HEK293 (cell line): ENCODE data around the gene TSPO.

Experiments used
- CTCF ChIA-PET: fragments of 350-600 bp; formaldehyde crosslinking; extraction: SDS; loops from one replicate; lab custom pipeline; 2021; ENCODE audit warnings: antibody characterized with exemption; lab: Yijun Ruan, JAX
- POLR2A ChIA-PET: fragments of 300-600 bp; formaldehyde crosslinking; extraction: SDS; loops from one replicate; lab custom pipeline; 2020; ENCODE audit warnings: antibody characterized with exemption, inconsistent platforms; lab: Yijun Ruan, JAX
- H3K27ac ChIP-seq: fragments of 200-500 bp; sonication (Bioruptor generic); 2 replicates; pipeline ENCODE4 v1.5.1; 2014; ENCODE audit warnings: low read depth, low read length, control low read depth, inconsistent platforms; ENCODE audit errors: extremely low read depth
- H3K36me3 ChIP-seq, 2 experiments: fragments of 200-500 bp in 1 of 2; sonication (Bioruptor generic) in 1 of 2; 1 replicate in 1 of 2; 2 replicates in 1 of 2; pipeline ENCODE4 v1.5.1; 2014 to 2017; ENCODE audit warnings: inconsistent platforms in 2 of 2, low read length in 2 of 2; ENCODE audit not compliant: control insufficient read depth in 2 of 2, insufficient read depth in 1 of 2
- H3K4me1 ChIP-seq: fragments of 200-500 bp; sonication (Bioruptor generic); 2 replicates; pipeline ENCODE4 v1.5.1; 2014; ENCODE audit warnings: mild to moderate bottlenecking, low read length, inconsistent platforms; ENCODE audit not compliant: control insufficient read depth, insufficient read depth
- H3K4me3 ChIP-seq: 2 replicates; pipeline ENCODE4 v1.5.1; 2011; ENCODE audit warnings: low read depth, mild to moderate bottlenecking, control low read depth, low read length, moderate library complexity
- H3K9me3 ChIP-seq: fragments of 200-500 bp; sonication (Bioruptor generic); 2 replicates; pipeline ENCODE4 v1.5.1; 2014; ENCODE audit warnings: low read depth, low read length, inconsistent platforms; ENCODE audit not compliant: control insufficient read depth, insufficient read depth
- GLIS1 ChIP-seq: fragments of 450-650 bp; formaldehyde crosslinking; IDR thresholded peaks from 2 replicates; pipeline ENCODE4 v1.5.1; 2016; ENCODE audit warnings: missing biosample characterization, missing genetic modification characterization
- GLIS2 ChIP-seq: fragments of 450-650 bp; formaldehyde crosslinking; IDR thresholded peaks from 2 replicates; pipeline ENCODE4 v1.5.1; 2016; ENCODE audit warnings: missing biosample characterization, missing genetic modification characterization
- HIC1 ChIP-seq: fragments of 450-650 bp; formaldehyde crosslinking; IDR thresholded peaks from 2 replicates; pipeline ENCODE4 v1.5.1; 2016; ENCODE audit warnings: missing biosample characterization, missing genetic modification characterization
- PATZ1 ChIP-seq: fragments of 450-650 bp; formaldehyde crosslinking; IDR thresholded peaks from 2 replicates; pipeline ENCODE4 v1.5.1; 2016; ENCODE audit warnings: missing biosample characterization, missing genetic modification characterization
- SETDB1 ChIP-seq: IDR thresholded peaks from one replicate; pipeline ENCODE4 v1.6.1; 2017; ENCODE audit warnings: mild to moderate bottlenecking, low read length, moderate library complexity, mixed read lengths; ENCODE audit not compliant: insufficient read length
- SP7 ChIP-seq: fragments of 450-650 bp; formaldehyde crosslinking; IDR thresholded peaks from 2 replicates; pipeline ENCODE4 v1.5.1; 2016; ENCODE audit warnings: missing biosample characterization, missing genetic modification characterization
- ZBTB20 ChIP-seq: fragments of 450-650 bp; formaldehyde crosslinking; IDR thresholded peaks from 2 replicates; pipeline ENCODE4 v1.5.1; 2016; ENCODE audit warnings: missing biosample characterization, missing genetic modification characterization
- ZNF16 ChIP-seq: fragments of 450-650 bp; formaldehyde crosslinking; IDR thresholded peaks from 2 replicates; pipeline ENCODE4 v1.5.1; 2016; ENCODE audit warnings: low read depth, missing biosample characterization, missing genetic modification characterization
- ZNF292 ChIP-seq: fragments of 450-650 bp; formaldehyde crosslinking; IDR thresholded peaks from 2 replicates; pipeline ENCODE4 v1.5.1; 2016; ENCODE audit warnings: low read depth, missing biosample characterization, missing genetic modification characterization, borderline replicate concordance
- ZNF514 ChIP-seq: fragments of 450-650 bp; formaldehyde crosslinking; IDR thresholded peaks from 2 replicates; pipeline ENCODE4 v1.5.1; 2016; ENCODE audit warnings: missing biosample characterization, missing genetic modification characterization
- ZNF518A ChIP-seq: fragments of 450-650 bp; formaldehyde crosslinking; conservative IDR thresholded peaks from 2 replicates; pipeline ENCODE4 v1.5.1; 2016; ENCODE audit warnings: low read depth, missing biosample characterization, missing genetic modification characterization
- ZNF585B ChIP-seq: fragments of 450-650 bp; formaldehyde crosslinking; IDR thresholded peaks from 2 replicates; pipeline ENCODE4 v1.5.1; 2016; ENCODE audit warnings: missing biosample characterization, missing genetic modification characterization
- ZNF677 ChIP-seq: fragments of 450-650 bp; IDR thresholded peaks from 2 replicates; pipeline ENCODE4 v1.5.0; 2018; ENCODE audit warnings: missing biosample characterization, mild to moderate bottlenecking, missing genetic modification characterization, moderate library complexity
- ZNF777 ChIP-seq: fragments of 450-650 bp; formaldehyde crosslinking; IDR thresholded peaks from 2 replicates; pipeline ENCODE4 v1.5.1; 2017; ENCODE audit warnings: missing biosample characterization, missing genetic modification characterization, borderline replicate concordance
- TF ChIP-seq, protein P1 (sequence below): sonication (generic); formaldehyde crosslinking; IDR thresholded peaks from 2 replicates; pipeline ENCODE4 v1.8.1; 2022; ENCODE audit warnings: mild to moderate bottlenecking, moderate library complexity, missing genetic modification reagents
- TF ChIP-seq, protein P2 (sequence below): fragments of 450-650 bp; formaldehyde crosslinking; optimal IDR thresholded peaks from 2 replicates; pipeline ENCODE3; 2016; ENCODE audit warnings: missing biosample characterization, mild to moderate bottlenecking, missing genetic modification characterization
- TF ChIP-seq, protein P3 (sequence below): fragments of 450-650 bp; formaldehyde crosslinking; IDR thresholded peaks from 2 replicates; pipeline ENCODE4 v1.5.1; 2017; ENCODE audit warnings: missing biosample characterization, missing genetic modification characterization

TSPO gene

DNA sequence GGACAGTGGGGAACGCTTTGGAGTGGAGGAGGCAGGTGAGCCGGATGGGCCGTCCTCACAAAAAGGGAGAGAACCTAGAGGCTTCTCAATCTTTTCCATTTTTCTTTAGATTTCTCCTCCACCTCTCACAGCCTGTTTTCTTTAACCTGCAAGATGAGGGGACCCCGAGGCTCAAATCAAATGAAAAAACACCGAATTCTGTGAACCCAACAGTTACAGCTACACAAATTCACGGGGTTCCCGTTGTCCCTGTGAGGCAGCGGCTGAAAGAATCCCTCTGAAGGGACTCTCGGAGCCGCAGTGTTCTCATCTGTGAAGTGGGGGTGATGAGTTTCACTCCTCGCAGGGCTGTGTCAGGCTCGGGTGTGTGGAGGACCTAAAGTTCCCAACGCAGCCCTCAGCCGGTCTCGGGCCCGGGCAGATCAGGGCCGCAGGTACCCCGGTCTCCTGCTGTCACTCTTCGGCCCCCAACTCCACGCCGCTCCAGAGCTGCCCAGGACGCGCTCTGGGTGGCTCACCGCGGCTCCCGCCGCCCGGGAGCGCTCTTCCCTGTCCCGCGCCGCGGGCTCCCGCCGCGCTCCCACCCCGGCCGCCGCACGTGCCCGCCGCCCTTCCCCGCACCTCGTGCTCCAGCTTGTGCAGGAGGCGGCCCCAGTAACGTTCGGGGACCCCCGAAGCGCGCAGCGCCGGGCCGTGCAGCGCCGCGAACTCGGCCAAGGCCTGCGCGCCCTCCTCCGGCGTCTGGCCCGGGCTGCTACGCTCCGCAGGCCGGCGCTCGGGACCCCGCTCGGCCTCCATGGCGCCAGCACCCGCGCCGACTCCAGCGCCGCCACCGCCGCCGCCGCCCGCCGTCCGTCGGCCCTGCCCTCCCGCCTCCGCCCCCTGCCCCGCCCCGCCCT, 35.2 kb downstream of the TSPO start, which contains the start of gene TTLL12 (continued):
- TF ChIP-seq ZNF514 (tag by site-specific recombination) (no peak), GLIS1 (peak; percentile 13; the same call in 1 of the 2 replicates), ZNF677 (tag by site-specific recombination) (peak; percentile 46; the same call in 1 of the 2 replicates), ZNF292 (tag by site-specific recombination) (no peak), SETDB1 (no peak), ZBTB20 (tag by site-specific recombination) (0 out of 2 replicates have a peak, but pooled peaks have one; percentile 43)
- TF ChIP-seq, protein P1, sequence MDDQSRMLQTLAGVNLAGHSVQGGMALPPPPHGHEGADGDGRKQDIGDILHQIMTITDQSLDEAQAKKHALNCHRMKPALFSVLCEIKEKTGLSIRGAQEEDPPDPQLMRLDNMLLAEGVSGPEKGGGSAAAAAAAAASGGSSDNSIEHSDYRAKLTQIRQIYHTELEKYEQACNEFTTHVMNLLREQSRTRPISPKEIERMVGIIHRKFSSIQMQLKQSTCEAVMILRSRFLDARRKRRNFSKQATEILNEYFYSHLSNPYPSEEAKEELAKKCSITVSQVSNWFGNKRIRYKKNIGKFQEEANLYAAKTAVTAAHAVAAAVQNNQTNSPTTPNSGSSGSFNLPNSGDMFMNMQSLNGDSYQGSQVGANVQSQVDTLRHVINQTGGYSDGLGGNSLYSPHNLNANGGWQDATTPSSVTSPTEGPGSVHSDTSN (CRISPR knock-in tag): peak; percentile 74
- TF ChIP-seq, protein P2, sequence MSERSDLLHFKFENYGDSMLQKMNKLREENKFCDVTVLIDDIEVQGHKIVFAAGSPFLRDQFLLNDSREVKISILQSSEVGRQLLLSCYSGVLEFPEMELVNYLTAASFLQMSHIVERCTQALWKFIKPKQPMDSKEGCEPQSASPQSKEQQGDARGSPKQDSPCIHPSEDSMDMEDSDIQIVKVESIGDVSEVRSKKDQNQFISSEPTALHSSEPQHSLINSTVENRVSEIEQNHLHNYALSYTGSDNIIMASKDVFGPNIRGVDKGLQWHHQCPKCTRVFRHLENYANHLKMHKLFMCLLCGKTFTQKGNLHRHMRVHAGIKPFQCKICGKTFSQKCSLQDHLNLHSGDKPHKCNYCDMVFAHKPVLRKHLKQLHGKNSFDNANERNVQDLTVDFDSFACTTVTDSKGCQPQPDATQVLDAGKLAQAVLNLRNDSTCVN: peak; percentile 74
- TF ChIP-seq, protein P3, sequence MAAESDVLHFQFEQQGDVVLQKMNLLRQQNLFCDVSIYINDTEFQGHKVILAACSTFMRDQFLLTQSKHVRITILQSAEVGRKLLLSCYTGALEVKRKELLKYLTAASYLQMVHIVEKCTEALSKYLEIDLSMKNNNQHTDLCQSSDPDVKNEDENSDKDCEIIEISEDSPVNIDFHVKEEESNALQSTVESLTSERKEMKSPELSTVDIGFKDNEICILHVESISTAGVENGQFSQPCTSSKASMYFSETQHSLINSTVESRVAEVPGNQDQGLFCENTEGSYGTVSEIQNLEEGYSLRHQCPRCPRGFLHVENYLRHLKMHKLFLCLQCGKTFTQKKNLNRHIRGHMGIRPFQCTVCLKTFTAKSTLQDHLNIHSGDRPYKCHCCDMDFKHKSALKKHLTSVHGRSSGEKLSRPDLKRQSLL: peak; percentile 60
- TF ChIP-seq, all 188 proteins: peak for 15

DNA sequence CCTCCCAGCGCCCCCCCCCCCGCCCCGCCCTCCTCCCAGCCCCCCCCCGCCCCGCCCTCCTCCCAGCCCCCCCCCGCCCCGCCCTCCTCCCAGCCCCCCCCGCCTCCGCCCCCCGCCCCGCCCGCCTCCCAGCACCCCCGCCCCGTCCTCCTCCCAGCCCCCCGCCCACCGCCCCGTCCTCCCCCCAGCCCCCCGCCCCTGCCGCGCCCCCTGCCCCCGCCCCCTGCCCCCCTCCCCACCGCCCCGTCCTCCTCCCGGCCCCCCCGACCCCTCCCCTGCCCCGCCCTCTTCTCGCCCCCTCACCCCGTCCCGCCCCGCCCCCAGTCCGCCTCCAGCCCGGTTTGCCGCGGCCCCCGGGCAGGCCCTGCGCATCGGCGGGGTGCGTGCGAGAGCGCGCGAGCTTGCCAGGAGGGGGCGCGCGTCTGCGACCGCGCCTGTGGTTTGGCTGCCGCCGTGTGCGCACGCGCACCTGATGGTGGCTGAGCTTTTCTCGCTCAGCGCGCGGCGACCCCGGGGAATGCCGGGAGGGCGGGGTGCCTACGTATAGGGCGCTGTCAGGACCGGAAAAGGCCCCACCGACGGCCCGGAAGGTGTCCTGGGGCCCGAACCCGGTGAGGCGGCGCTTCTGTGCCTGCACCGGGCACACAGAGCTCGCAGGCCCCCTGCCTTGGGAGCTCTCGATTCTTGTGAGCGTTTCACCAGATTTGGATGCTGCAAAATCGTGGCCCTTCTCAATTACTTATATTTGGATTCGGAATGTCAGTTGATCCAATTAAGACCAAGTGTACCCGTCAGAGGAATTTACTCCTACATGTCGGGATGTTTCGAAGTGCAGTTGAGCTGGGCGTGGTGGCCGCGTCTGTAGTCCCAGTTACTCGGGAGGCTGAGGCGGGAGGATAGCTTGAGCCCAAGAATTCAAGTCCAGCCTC, 36.1 kb downstream of the TSPO start:
- CTCF ChIA-PET: interaction anchor here (0.6 to 7.1 kb wide), 16 partner anchors 8 to 1937 kb away, joined by 3 to 59 read pairs (median 4); no protein-coding TSS in a partner anchor
- no peaks in the 10 kb centered on the region for H3K9me3 ChIP-seq
- no peaks in the 10 kb centered on the region for H3K4me1 ChIP-seq
- H3K4me3 ChIP-seq: peak overlapping the region; percentile 37
- POLR2A ChIA-PET: interaction anchor here (0.5 to 1.6 kb wide), 28 partner anchors 10 to 573 kb away, joined by 3 to 20 read pairs (median 4); partner anchors contain the start of genes CYB5R3, MCAT, PACSIN2 and POLDIP3
- H3K36me3 ChIP-seq: peaks cover 0 to 27% of the 10 kb centered on the region in 2 experiments; a peak in 1 of 3 replicates
- peak overlapping the region; percentile 90 for H3K27ac ChIP-seq
- TF ChIP-seq SETDB1: no peak
- peak; percentile 81 for TF ChIP-seq SP7 (tag by site-specific recombination)
- TF ChIP-seq PATZ1: peak; percentile 98
- TF ChIP-seq ZNF16 (tag by site-specific recombination): no peak
- TF ChIP-seq ZNF777: peak; percentile 69; the same call in 1 of the 2 replicates
- no peak for TF ChIP-seq ZNF585B
- peak; percentile 95 for TF ChIP-seq HIC1 (tag by site-specific recombination)
- peak; percentile 99 for TF ChIP-seq GLIS2 (tag by site-specific recombination)
- TF ChIP-seq ZNF514 (tag by site-specific recombination): no peak
- TF ChIP-seq ZNF518A (tag by site-specific recombination): peak; percentile 99
